Stimulated activated memory B cell treated with anti-CD40 and anti-IgM and Interleukin-4, amounts not matched to agents 10 μg/mL and 1 μg/mL and 100 μg/mL, for 72 hours (primary cell): ENCODE results near the gene KIF26A.
"Not testable (repeated sequence)": the region's sequence is repeated elsewhere in the genome, so short reads cannot be mapped to it uniquely, and the experiment has no call there.

Source experiments
- ATAC-seq: fragments of 150-1000 bp; cut with Tn5 transposase; 2 replicates; pipeline ENCODE4 v1.10.0; 2021
- H3K27ac Mint-ChIP-seq: one replicate; pipeline ENCODE4 v1.8.0; 2022; ENCODE audit warnings: mild to moderate bottlenecking, mixed read lengths
- H3K27me3 Mint-ChIP-seq: one replicate; pipeline ENCODE4 v1.8.0; 2022; ENCODE audit warnings: mixed read lengths
- H3K36me3 Mint-ChIP-seq: one replicate; pipeline ENCODE4 v1.8.0; 2022; ENCODE audit warnings: mixed read lengths
- H3K4me1 Mint-ChIP-seq: one replicate; pipeline ENCODE4 v1.8.0; 2022; ENCODE audit warnings: mixed read lengths
- H3K4me3 Mint-ChIP-seq: one replicate; pipeline ENCODE4 v1.8.0; 2022; ENCODE audit warnings: mild to moderate bottlenecking, moderate library complexity, mixed read lengths
- H3K9me3 Mint-ChIP-seq: one replicate; pipeline ENCODE4 v1.8.0; 2022; ENCODE audit warnings: mixed read lengths

Gene KIF26A

GRCh38 chr14:104197449-104198247 is 59.3 kb downstream of the KIF26A start:
- Mint-ChIP-seq H3K27me3 (peaks cover 16% of the 10 kb centered on the region), H3K36me3 (no peaks in the 10 kb centered on the region)

DNA sequence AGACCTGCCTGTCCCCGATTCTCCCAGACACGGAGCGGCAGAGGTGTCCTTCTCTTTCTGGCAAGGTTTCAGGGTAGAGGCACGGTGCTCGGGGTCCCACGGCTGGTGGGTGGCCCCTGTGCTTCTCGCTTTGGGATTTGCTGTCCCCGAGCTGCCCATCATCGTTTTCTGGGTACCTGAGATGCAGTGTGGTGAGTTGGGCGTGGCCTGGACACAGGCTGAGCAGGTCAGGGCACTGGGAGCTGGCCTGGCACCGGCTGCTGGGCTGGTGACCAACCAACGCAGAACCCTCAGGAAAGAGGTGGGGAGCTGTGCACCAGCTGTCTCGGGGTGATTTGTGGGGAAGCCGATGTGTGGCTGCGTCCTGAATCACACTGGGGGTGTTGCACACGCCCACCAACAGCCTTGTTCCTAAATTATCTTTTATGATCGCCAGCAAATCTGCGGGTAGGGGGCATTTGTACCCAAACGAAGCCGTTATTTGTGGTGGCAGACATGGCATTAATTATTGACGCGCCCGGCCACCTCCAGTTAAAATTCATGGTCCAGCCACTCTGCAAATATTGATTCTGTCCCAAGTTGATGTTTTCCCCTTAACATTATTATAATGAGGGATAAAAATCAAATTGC is 61.0 kb downstream of the KIF26A start:
- H3K4me1 Mint-ChIP-seq = peaks cover 4% of the 10 kb centered on the region
- H3K27me3 Mint-ChIP-seq = peaks cover 5% of the 10 kb centered on the region
- no peak for ATAC-seq
- H3K9me3 Mint-ChIP-seq = no peaks in the 10 kb centered on the region
- H3K4me3 Mint-ChIP-seq = no peak overlapping the region
- H3K27ac Mint-ChIP-seq = no peak overlapping the region
- no peaks in the 10 kb centered on the region for H3K36me3 Mint-ChIP-seq

More at GRCh38 chr14:104197449-104198247, 59.3 kb downstream of the KIF26A start:
- Mint-ChIP-seq H3K9me3 (no peaks in the 10 kb centered on the region), H3K4me3 (no peak overlapping the region), H3K27ac (no peak overlapping the region), H3K4me1 (peaks cover 4% of the 10 kb centered on the region)
- ATAC-seq = no peak

- peaks cover 4% of the 10 kb centered on the region for H3K4me1 Mint-ChIP-seq
- H3K27me3 Mint-ChIP-seq = no peaks in the 10 kb centered on the region
- no peak overlapping the region for H3K27ac Mint-ChIP-seq
- H3K4me3 Mint-ChIP-seq = no peak overlapping the region
- H3K36me3 Mint-ChIP-seq = no peaks in the 10 kb centered on the region
- H3K9me3 Mint-ChIP-seq = no peaks in the 10 kb centered on the region
- ATAC-seq = no peak
Observed at GRCh38 chr14:104200106-104200505, 61.7 kb downstream of the KIF26A start.

DNA sequence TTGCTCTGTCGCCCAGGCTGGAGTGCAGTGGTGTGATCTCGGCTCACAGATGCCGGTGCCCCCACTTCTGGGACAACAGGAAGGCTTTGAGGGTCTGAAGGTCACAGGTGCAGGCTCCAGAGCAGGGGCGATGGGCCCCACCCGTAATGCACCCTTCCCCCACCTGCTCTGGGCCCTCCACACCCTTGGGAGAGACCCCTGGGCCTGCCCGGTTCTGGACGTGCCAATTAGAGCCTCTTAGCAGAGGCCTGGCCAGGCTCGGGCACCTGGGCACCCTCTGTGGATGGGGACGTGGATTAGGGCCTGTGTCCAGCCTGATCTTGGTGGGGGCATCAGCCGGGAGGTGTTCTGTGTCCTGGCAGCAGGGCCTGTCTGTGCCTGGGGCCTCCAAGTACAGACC is 62.2 kb downstream of the KIF26A start:
- no peaks in the 10 kb centered on the region for H3K9me3 Mint-ChIP-seq
- ATAC-seq = no peak
- no peaks in the 10 kb centered on the region for H3K27me3 Mint-ChIP-seq
- H3K4me3 Mint-ChIP-seq = no peak overlapping the region
- no peak overlapping the region for H3K27ac Mint-ChIP-seq
- H3K4me1 Mint-ChIP-seq = peaks cover 4% of the 10 kb centered on the region
- no peaks in the 10 kb centered on the region for H3K36me3 Mint-ChIP-seq

DNA sequence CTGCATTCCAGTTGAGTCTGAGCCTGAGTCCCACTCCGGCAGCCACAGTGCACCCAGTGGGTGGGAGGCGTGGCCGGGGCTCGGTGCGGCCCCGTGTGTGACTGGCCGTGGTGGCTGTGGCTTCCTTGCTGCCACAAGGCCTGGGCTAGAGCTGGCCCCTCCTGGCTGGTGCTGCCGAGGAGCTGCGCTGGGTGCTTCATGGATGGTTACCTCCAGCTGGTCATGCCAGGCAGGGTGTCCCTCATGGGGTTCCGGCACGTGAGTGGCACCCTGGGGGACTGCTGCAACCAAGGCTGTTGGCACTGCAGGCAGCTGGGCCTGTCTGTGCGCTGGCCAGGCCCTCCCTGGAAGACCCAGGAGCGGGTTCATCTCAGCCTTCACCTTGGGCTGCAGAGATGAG is 62.7 kb downstream of the KIF26A start:
- Mint-ChIP-seq H3K4me3 (no peak overlapping the region), H3K36me3 (no peaks in the 10 kb centered on the region), H3K4me1 (peaks cover 4% of the 10 kb centered on the region), H3K27me3 (no peaks in the 10 kb centered on the region), H3K27ac (no peak overlapping the region), H3K9me3 (no peaks in the 10 kb centered on the region)
- no peak for ATAC-seq

GRCh38 chr14:104201496-104201895 is 63.1 kb downstream of the KIF26A start:
- no peak for ATAC-seq
- H3K4me3 Mint-ChIP-seq = no peak overlapping the region
- H3K9me3 Mint-ChIP-seq = no peaks in the 10 kb centered on the region

GRCh38 chr14:104202259-104203070 is 64.1 kb downstream of the KIF26A start:
- no peaks in the 10 kb centered on the region for H3K4me1 Mint-ChIP-seq
- H3K4me3 Mint-ChIP-seq = no peak overlapping the region
- H3K36me3 Mint-ChIP-seq = no peaks in the 10 kb centered on the region
- ATAC-seq = no peak
- H3K27me3 Mint-ChIP-seq = no peaks in the 10 kb centered on the region
- no peak overlapping the region for H3K27ac Mint-ChIP-seq
- no peaks in the 10 kb centered on the region for H3K9me3 Mint-ChIP-seq

More at GRCh38 chr14:104201496-104201895, 63.1 kb downstream of the KIF26A start:
- no peaks in the 10 kb centered on the region for H3K36me3 Mint-ChIP-seq
- no peak overlapping the region for H3K27ac Mint-ChIP-seq
- no peaks in the 10 kb centered on the region for H3K27me3 Mint-ChIP-seq
- H3K4me1 Mint-ChIP-seq = peaks cover 3% of the 10 kb centered on the region

GRCh38 chr14:104203071-104203425 is 64.7 kb downstream of the KIF26A start:
- Mint-ChIP-seq H3K27ac (no peak overlapping the region), H3K36me3 (no peaks in the 10 kb centered on the region), H3K4me1 (no peaks in the 10 kb centered on the region), H3K27me3 (no peaks in the 10 kb centered on the region), H3K4me3 (no peak overlapping the region), H3K9me3 (no peaks in the 10 kb centered on the region)
- ATAC-seq = no peak

GRCh38 chr14:104204660-104205149 is 66.3 kb downstream of the KIF26A start:
- Mint-ChIP-seq H3K36me3 (no peaks in the 10 kb centered on the region), H3K4me3 (no peak overlapping the region), H3K4me1 (no peaks in the 10 kb centered on the region), H3K9me3 (no peaks in the 10 kb centered on the region), H3K27me3 (no peaks in the 10 kb centered on the region), H3K27ac (no peak overlapping the region)
- no peak for ATAC-seq

DNA sequence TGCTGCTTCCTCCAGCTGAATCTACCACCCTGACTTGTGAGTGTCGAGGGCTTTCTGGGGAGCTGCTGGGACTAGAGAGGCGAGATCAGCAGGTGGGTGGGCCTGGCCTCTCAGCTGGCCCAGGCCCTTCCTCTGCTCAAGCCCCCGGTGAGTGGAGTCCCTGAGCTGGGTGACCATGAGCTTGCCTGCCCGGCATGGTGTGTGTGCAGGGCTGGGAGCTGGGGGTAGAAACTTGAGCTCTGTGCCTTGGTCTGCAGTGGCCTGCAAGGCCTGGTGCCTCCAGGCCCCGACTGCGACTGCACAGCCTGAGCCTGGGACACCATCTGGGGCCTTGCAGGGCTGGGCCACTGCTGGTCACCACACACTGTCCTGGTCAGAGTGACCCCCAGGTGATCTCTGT is 67.4 kb downstream of the KIF26A start:
- Mint-ChIP-seq H3K4me3 (no peak overlapping the region), H3K36me3 (no peaks in the 10 kb centered on the region), H3K27me3 (peaks cover 8% of the 10 kb centered on the region), H3K9me3 (no peaks in the 10 kb centered on the region), H3K27ac (no peak overlapping the region), H3K4me1 (no peaks in the 10 kb centered on the region)
- ATAC-seq = no peak

- Mint-ChIP-seq H3K36me3 (no peaks in the 10 kb centered on the region), H3K27me3 (peaks cover 13% of the 10 kb centered on the region), H3K27ac (no peak overlapping the region), H3K4me1 (no peaks in the 10 kb centered on the region), H3K9me3 (no peaks in the 10 kb centered on the region), H3K4me3 (no peak overlapping the region)
- ATAC-seq = no peak
Observed at GRCh38 chr14:104206281-104206904, 68.0 kb downstream of the KIF26A start.

DNA sequence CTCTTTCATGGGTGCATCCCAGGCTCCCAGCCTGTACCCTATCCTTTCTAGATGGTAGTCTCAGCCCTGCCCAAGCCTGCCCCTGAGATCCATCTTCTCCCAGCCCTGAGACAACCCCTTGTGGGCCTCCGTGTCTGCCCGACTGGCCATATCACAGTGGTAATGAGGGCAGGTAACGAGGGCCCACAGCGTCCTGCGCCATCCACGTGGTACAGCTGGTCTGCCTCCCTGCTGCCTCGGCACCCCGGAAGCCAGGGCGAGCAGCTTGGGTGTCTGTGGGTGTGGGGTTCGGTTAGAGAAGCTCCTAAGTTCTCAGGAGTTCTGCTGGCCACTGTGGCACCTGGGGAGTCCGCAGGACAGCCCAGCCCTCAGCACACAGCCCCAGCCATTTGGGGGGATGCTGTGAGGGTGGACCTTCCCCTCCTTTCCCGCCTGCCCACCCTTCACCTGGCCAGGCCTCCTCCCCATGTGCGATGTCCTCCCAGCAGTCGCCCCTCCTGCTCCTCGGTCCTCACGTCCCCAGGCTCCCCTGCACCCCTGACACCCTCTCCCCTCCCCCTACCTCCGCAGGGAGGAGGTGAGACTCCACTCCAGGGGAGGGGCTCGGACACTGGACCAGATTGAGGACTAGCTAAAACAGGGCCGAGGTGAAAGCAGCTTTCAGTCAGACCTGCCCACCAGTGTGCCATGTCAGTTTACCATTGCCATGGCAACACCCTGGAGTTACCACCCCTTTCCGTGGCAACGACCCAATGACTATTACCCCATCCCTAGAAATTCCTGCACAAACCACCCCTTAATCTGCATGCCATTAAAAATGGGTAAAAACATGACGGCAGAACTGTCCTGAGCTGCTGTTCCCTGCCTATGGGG is 69.0 kb downstream of the KIF26A start:
- H3K4me1 Mint-ChIP-seq = no peaks in the 10 kb centered on the region
- no peak overlapping the region for H3K4me3 Mint-ChIP-seq
- H3K36me3 Mint-ChIP-seq = no peaks in the 10 kb centered on the region
- no peak for ATAC-seq
- H3K27me3 Mint-ChIP-seq = peaks cover 23% of the 10 kb centered on the region
- H3K9me3 Mint-ChIP-seq = no peaks in the 10 kb centered on the region
- H3K27ac Mint-ChIP-seq = no peak overlapping the region

- ATAC-seq, H3K9me3 Mint-ChIP-seq, H3K27ac Mint-ChIP-seq, H3K4me3 Mint-ChIP-seq, H3K36me3 Mint-ChIP-seq, H3K4me1 Mint-ChIP-seq: not testable (repeated sequence)
- peaks cover 29% of the 10 kb centered on the region for H3K27me3 Mint-ChIP-seq
Observed at GRCh38 chr14:104208015-104208295, 69.6 kb downstream of the KIF26A start.

DNA sequence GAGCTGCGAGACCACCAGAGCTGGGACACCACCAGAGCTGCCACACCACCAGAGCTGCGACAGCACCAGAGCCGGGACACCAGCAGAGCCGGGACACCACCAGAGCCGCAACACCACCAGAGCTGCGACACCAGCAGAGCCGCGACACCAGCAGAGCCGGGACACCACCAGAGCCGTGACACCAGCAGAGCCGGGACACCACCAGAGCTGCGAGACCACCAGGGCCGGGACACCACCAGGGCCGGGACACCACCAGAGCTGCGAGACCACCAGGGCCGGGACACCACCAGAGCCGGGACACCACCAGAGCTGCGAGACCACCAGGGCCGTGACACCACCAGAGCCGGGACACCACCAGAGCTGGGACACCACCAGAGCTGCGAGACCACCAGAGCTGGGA is 69.9 kb downstream of the KIF26A start:
- ATAC-seq, H3K4me3 Mint-ChIP-seq, H3K9me3 Mint-ChIP-seq, H3K36me3 Mint-ChIP-seq, H3K27ac Mint-ChIP-seq, H3K4me1 Mint-ChIP-seq: not testable (repeated sequence)
- H3K27me3 Mint-ChIP-seq = peaks cover 33% of the 10 kb centered on the region
